ENCODE results near the gene SLITRK1.

Gene SLITRK1, protein sequence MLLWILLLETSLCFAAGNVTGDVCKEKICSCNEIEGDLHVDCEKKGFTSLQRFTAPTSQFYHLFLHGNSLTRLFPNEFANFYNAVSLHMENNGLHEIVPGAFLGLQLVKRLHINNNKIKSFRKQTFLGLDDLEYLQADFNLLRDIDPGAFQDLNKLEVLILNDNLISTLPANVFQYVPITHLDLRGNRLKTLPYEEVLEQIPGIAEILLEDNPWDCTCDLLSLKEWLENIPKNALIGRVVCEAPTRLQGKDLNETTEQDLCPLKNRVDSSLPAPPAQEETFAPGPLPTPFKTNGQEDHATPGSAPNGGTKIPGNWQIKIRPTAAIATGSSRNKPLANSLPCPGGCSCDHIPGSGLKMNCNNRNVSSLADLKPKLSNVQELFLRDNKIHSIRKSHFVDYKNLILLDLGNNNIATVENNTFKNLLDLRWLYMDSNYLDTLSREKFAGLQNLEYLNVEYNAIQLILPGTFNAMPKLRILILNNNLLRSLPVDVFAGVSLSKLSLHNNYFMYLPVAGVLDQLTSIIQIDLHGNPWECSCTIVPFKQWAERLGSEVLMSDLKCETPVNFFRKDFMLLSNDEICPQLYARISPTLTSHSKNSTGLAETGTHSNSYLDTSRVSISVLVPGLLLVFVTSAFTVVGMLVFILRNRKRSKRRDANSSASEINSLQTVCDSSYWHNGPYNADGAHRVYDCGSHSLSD

GRCh38 chr13:83881917-83882605, at the start of gene SLITRK1:
Gene SLITRK1, minus strand, starts transcription at chr13:83882474. Its CDS starts 967 bp downstream, at chr13:83881507.
- DNase-seq = no peak

DNA sequence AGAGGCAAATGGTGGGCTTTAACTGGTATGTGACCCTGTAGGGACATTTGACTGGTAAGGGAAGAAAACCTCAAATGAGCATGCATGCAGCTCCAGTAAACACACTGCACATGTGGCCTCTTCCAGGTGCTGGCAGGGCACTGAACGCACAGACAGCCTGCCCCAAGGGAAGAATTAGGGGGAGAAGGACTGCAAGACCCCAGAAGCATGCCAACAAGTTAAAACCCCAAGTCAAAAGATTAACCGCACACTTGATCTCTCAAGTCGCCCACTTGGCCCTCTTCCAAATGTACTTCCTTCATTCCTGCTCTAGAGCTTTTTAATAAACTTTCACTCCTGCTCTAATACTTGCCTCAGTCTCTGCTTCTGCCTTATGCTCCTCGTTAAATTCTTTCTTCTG, 46.9 kb upstream of the SLITRK1 start:
- DNase-seq = no peak

- DNase-seq = no peak
These were observed 37.5 kb upstream of the SLITRK1 start for GRCh38 chr13:83919775-83920174.

GRCh38 chr13:83914368-83914767, 32.1 kb upstream of the SLITRK1 start:
- no peak for DNase-seq

- DNase-seq = no peak
These were observed 25.1 kb upstream of the SLITRK1 start for GRCh38 chr13:83907196-83907989.

DNA sequence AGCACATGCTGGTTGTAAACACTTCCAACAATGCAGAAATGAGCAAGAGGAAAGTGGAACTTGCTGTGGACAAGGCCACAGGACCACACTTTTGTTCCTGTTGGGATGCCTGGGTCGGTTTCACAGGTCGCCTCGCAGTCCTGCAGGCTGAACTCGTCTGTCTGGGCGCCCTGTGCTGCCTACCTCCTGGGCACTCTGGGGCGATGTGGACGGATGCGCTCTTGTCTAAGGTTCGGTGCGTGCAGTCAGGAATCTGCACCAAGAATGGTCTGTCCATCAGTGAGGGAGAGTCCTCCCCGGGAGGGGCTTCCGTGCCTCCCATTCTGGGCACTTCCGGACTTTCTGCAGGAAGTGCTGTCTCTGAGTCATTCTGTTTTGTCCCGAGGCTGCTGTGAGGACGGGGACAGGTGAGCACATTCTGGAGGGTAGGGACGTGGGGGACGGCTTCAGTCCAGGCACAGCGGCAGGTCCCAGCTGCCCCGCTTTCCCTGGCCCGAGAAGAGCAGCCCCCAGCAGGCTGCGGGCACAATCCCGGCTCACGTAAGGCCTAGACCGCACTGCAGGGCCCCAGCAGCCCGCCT, 24.1 kb upstream of the SLITRK1 start:
- DNase-seq = no peak

DNA sequence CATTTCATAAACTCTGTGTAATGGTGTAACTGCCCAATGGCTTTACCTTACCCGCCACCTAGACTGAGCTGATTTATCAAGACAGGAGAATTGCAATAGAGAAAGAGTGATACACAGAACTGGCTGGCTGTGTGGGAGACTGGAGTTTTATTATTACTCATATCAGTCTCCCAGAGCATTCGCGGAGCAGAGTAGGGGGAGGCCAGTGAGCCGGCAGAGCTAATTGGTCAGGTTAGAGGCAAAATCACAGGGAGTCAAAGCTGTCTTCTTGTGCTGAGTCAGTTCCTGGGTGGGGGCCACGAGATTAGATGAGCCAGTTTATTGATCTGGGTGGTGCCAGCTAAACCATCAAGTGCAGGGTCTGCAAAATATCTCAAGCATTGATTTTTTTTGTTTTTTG, 23.4 kb upstream of the SLITRK1 start:
- no peak for DNase-seq

DNA sequence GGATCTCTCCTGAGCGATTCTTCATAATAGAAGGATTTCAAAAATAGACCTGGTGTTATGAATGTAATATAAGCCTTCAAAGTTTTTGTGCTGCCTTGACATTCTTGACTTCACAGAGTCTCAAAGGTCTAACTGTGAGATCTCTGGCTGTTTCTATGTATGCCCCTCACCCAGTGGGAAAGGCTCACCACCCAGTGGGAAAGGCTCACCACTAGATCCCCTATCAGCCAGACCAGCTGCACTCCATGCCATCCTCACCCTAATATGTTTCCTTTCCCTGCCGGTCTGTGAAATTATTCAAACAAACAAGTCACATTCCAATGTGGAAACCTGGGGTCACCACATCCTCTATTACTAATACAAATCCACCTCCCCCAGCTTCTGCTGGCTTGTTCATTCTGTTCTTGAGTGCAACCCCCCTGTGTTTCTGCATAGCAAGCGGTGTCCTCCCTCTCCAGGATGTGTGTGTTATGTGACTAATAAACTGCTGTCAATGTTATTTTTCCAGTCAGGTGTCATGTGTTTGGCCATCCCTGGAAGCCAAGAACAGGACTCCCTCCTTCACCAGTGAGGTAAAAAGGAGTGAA, 13.8 kb upstream of the SLITRK1 start:
- no peak for DNase-seq

- no peak for DNase-seq
These were observed 8.1 kb upstream of the SLITRK1 start for GRCh38 chr13:83890358-83890757.

- DNase-seq = no peak
These were observed 1.9 kb upstream of the SLITRK1 start for GRCh38 chr13:83884141-83884540.

DNA sequence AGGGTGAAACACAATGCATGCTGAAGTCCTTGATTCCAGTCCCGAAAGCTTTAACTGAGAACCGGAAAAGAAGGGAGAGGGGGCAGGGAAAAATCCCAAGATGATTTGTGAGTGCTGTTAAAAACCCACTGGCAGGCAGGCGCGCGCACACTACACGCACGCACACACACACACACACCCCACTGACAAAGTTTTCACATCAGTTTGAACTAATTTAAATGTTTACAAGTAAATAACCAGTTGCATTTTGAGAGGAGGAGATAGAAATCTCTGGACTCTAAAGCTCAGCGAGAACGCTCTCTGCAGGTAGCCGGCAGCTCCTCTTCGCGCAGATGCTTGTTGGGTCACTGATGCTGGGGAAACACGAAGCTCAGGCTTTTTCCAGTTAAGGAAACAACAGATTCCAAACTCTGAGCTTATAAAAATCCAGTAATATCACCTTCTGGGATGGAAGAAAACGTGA, 818 bp upstream of the SLITRK1 start:
- DNase-seq = no peak

GRCh38 chr13:83882606-83882959, 309 bp upstream of the SLITRK1 start:
- DNase-seq = no peak

GRCh38 chr13:83881140-83881684, 1.1 kb downstream of the SLITRK1 start:
- DNase-seq = no peak

DNA sequence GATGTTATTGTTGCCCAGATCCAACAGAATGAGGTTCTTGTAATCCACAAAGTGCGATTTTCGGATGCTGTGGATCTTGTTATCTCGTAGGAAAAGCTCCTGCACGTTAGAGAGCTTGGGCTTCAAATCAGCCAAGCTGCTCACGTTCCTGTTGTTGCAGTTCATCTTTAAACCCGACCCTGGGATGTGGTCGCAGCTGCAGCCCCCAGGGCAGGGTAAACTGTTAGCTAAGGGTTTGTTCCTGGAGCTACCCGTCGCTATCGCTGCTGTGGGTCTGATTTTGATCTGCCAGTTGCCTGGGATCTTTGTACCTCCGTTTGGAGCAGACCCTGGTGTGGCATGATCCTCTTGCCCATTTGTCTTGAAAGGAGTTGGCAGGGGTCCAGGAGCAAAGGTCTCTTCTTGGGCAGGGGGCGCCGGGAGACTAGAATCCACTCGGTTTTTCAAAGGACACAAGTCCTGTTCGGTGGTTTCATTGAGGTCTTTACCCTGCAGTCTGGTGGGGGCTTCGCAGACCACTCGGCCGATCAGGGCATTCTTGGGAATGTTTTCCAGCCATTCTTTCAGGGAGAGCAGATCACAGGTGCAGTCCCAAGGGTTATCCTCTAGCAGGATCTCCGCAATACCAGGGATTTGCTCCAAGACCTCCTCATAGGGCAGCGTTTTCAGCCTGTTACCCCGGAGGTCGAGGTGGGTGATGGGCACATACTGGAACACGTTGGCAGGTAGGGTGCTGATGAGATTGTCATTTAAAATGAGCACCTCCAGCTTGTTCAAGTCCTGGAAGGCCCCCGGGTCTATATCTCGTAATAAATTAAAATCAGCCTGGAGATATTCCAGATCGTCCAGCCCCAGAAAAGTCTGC, 1.8 kb downstream of the SLITRK1 start:
- no peak for DNase-seq

- DNase-seq = no peak
These were observed 2.7 kb downstream of the SLITRK1 start for GRCh38 chr13:83879431-83880171.

DNA sequence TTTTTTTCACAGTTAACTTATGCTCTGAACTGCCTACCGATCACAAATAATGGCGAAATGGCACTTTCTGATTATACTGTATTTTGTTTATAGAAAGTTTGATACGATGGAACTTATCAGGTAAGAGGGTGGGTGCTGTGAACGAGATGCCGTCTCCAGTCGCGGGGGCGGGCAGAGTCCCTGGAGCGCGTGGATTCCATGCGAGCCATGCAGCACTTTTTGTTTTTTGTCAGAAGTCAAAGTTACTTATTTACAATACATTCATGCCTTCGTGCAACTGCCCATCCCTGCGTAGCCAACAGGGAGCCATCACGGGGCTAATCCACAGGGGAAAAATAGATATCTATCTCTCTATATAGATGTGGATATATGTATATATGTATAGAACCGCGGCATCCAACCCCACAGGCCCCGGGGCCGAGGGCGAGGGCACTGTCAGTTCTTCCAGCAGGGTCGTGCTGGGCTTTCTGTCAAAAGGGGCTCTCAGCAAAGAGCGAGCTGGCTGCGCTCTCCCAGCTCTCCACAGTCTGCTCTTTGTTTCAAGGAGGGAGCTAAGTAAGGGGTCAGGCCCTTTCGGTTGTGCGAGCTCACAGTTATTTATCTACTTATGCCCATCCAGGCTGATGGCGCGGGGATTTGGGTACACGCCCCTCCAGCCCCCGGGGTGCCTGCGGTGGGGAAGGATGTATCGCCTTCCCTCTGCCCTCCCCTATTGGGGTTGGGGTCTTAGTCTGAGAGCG, 3.4 kb downstream of the SLITRK1 start:
- no peak for DNase-seq

- no peak for DNase-seq
These were observed 4.5 kb downstream of the SLITRK1 start for GRCh38 chr13:83877651-83878355.

- DNase-seq = no peak
These were observed 5.7 kb downstream of the SLITRK1 start for GRCh38 chr13:83876546-83876945.

- DNase-seq = no peak
These were observed 14.6 kb downstream of the SLITRK1 start for GRCh38 chr13:83867708-83868107.

Measured in stimulated activated naive CD4-positive, alpha-beta T cell (primary cell).